Measurements from ENCODE around the gene SLIT3.

DNA sequence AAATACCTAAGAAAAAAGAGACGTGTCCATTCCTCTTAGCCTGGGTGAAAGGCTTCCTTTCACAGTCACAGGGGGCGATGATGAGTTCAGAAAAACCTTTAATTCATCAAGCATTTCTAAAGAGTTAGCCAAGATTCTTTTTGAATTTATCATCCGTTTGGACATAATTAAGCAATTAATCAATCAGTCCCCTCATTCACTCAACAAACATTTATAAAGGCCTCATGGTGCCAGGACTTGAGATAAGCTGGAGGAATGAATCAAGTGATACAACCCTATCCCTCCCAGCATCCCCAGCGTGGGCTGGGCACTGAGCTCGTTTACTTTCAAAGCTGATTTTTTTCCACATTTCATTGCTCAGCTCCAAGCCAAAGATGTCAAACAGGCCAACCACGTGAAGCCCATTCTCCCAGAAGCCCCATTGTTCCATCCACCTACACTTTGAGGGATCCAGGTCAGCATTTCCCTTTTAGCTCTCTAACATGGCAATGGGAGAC lies 140.5 kb downstream of the SLIT3 start:
- TF ChIP-seq GLIS3 (CRISPR knock-in tag; IDR thresholded peaks at IDR 0.05): no peak
- no peak for TF ChIP-seq ZFP30 (CRISPR knock-in tag; IDR thresholded peaks at IDR 0.05)
- TF ChIP-seq TCF4 (CRISPR knock-in tag; IDR thresholded peaks at IDR 0.05; ENCODE audit: borderline replicate concordance): no peak
- no peak for TF ChIP-seq CSDC2 (CRISPR knock-in tag; IDR thresholded peaks at IDR 0.05)
- TF ChIP-seq ZNF565 (CRISPR knock-in tag; conservative IDR thresholded peaks at IDR 0.05; ENCODE audit: low read depth): no peak
- no peak for TF ChIP-seq SNAI2 (CRISPR knock-in tag; IDR thresholded peaks at IDR 0.05)
- TF ChIP-seq ZFP3 (CRISPR knock-in tag; IDR thresholded peaks at IDR 0.05): no peak
- no peak for TF ChIP-seq ESRRG (CRISPR knock-in tag; IDR thresholded peaks at IDR 0.05)
- TF ChIP-seq CREB5 (CRISPR knock-in tag; IDR thresholded peaks at IDR 0.05; ENCODE audit: low read depth): no peak
- TF ChIP-seq, protein P1, sequence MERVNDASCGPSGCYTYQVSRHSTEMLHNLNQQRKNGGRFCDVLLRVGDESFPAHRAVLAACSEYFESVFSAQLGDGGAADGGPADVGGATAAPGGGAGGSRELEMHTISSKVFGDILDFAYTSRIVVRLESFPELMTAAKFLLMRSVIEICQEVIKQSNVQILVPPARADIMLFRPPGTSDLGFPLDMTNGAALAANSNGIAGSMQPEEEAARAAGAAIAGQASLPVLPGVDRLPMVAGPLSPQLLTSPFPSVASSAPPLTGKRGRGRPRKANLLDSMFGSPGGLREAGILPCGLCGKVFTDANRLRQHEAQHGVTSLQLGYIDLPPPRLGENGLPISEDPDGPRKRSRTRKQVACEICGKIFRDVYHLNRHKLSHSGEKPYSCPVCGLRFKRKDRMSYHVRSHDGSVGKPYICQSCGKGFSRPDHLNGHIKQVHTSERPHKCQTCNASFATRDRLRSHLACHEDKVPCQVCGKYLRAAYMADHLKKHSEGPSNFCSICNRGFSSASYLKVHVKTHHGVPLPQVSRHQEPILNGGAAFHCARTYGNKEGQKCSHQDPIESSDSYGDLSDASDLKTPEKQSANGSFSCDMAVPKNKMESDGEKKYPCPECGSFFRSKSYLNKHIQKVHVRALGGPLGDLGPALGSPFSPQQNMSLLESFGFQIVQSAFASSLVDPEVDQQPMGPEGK (CRISPR knock-in tag; IDR thresholded peaks at IDR 0.05; ENCODE audit: borderline replicate concordance): no peak
- no peak for TF ChIP-seq ARNTL (CRISPR knock-in tag; IDR thresholded peaks at IDR 0.05; ENCODE audit: borderline replicate concordance, low read depth)
- no peak for TF ChIP-seq RARB (CRISPR knock-in tag; IDR thresholded peaks at IDR 0.05)

Data from SK-N-SH treated with all-trans-retinoic acid at 6 μM for 48 hours (cell line).